KMS-11 (cell line): Measurements from ENCODE around the gene CACNG1.

ENCODE experiments used
- H2AFZ ChIP-seq: fragments of 200-600 bp; sonication (generic); 2 replicates; pipeline ENCODE4 v1.6.1; 2016; ENCODE audit warnings: antibody characterized with exemption, mixed run types, low read depth
- H3K27ac ChIP-seq: fragments of 200-600 bp; sonication (generic); 2 replicates; pipeline ENCODE4 v1.6.1; 2016; ENCODE audit warnings: mild to moderate bottlenecking, mixed run types
- H3K27me3 ChIP-seq: fragments of 200-600 bp; sonication (generic); 2 replicates; pipeline ENCODE4 v1.6.1; 2017; ENCODE audit warnings: mild to moderate bottlenecking, low read depth, mixed run types, moderate library complexity; ENCODE audit not compliant: insufficient read depth
- H3K36me3 ChIP-seq: fragments of 200-600 bp; sonication (generic); 2 replicates; pipeline ENCODE4 v1.6.1; 2017; ENCODE audit warnings: mild to moderate bottlenecking, mixed run types; ENCODE audit not compliant: insufficient read depth
- H3K4me1 ChIP-seq: fragments of 200-600 bp; sonication (generic); 2 replicates; pipeline ENCODE4 v1.6.1; 2016; ENCODE audit warnings: mild to moderate bottlenecking, low read depth, mixed run types; ENCODE audit not compliant: poor library complexity, severe bottlenecking
- H3K4me2 ChIP-seq: fragments of 200-600 bp; sonication (generic); 2 replicates; pipeline ENCODE4 v1.7.0; 2016; ENCODE audit warnings: mild to moderate bottlenecking, mixed run types
- H3K4me3 ChIP-seq: fragments of 200-600 bp; sonication (generic); IDR thresholded peaks from 2 replicates; pipeline ENCODE4 v1.6.1; 2017; ENCODE audit warnings: low read depth, low read length, mixed read lengths; ENCODE audit not compliant: insufficient read depth
- H3K79me2 ChIP-seq: fragments of 200-600 bp; sonication (generic); 2 replicates; pipeline ENCODE4 v1.6.1; 2016; ENCODE audit warnings: low read depth, mixed run types; ENCODE audit not compliant: insufficient read depth
- H3K9ac ChIP-seq: fragments of 200-600 bp; sonication (generic); 2 replicates; pipeline ENCODE4 v1.6.1; 2016; ENCODE audit warnings: mild to moderate bottlenecking, mixed run types
- H4K20me1 ChIP-seq: fragments of 200-600 bp; sonication (generic); 2 replicates; pipeline ENCODE4 v1.6.1; 2016; ENCODE audit warnings: mild to moderate bottlenecking, mixed run types; ENCODE audit not compliant: insufficient read depth
- CTCF ChIP-seq: fragments of 200-600 bp; sonication (generic); conservative IDR thresholded peaks from 2 replicates; pipeline ENCODE4 v1.6.1; 2017; ENCODE audit warnings: low read depth, mild to moderate bottlenecking, antibody characterized with exemption, low read length, moderate library complexity, mixed read lengths

CACNG1 gene

GRCh38 chr17:67047382-67047781, 3.0 kb downstream of the CACNG1 start:
- no peaks in the 10 kb centered on the region for H3K79me2 ChIP-seq
- TF ChIP-seq CTCF, result no peak

DNA sequence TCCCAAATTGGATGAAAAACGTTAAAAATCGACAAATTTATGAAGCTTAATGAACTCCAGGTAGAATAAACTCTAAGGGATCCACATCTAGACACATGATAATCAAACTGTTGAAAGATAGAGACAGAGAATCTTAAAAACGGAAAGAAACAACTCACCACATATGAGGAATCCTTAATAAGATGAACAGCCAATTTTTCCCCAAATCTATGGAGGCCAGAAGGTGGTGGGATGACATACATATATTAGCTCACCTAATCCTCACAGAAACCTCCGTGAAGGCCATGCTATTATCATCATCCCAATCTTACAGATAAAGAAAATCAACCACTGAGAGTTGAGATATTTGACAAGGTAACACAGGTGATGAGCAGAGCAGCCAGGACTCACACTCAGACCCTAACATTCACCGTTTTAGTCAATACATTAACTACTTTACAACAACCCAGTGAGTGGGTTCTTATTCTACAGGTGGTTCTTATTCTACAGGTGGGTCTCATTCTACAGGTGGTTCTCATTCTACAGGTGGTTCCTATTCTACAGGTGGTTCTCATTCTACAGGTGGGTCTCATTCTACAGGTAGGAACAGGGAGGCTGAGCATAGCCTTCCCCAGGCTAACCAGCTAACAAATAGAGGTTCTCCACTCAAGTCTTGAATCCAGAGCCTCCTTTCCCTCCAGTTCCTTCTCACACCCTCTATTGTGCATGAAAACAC, 4.8 kb downstream of the CACNG1 start:
- H3K9ac ChIP-seq, result no peak overlapping the region
- no peaks in the 10 kb centered on the region for H3K4me1 ChIP-seq
- TF ChIP-seq CTCF, result no peak
- H3K4me3 ChIP-seq, result no peak overlapping the region
- no peak overlapping the region for H3K27ac ChIP-seq
- no peaks in the 10 kb centered on the region for H3K27me3 ChIP-seq
- H3K79me2 ChIP-seq, result no peaks in the 10 kb centered on the region
- no peaks in the 10 kb centered on the region for H4K20me1 ChIP-seq
- H3K36me3 ChIP-seq, result no peaks in the 10 kb centered on the region
- no peak overlapping the region for H3K4me2 ChIP-seq
- no peak overlapping the region for H2AFZ ChIP-seq

More at GRCh38 chr17:67047382-67047781, 3.0 kb downstream of the CACNG1 start:
- no peaks in the 10 kb centered on the region for H3K27me3 ChIP-seq
- no peak overlapping the region for H2AFZ ChIP-seq
- no peaks in the 10 kb centered on the region for H4K20me1 ChIP-seq
- H3K4me2 ChIP-seq, result no peak overlapping the region
- no peak overlapping the region for H3K27ac ChIP-seq
- no peak overlapping the region for H3K4me3 ChIP-seq
- H3K4me1 ChIP-seq, result no peaks in the 10 kb centered on the region
- H3K9ac ChIP-seq, result no peak overlapping the region
- no peaks in the 10 kb centered on the region for H3K36me3 ChIP-seq

DNA sequence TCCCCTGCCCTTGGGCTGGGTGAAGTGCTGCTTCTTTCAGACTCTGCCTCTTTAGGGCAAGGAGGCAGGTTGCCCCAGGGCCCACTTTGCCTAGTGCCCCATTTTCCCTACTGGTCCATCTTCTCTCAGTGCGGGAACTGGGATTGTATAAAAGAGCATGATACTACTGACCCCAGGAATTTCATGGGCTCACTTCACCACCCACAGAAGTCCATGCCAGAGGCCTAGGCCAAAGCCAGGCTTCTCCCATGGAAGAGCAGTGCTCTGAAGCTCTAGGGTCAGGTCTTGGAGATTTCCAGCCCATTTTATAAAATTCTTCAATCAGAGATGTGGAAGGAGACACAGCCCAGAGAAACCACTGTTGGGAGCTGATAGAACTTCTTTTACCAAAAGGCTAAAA, 5.7 kb downstream of the CACNG1 start:
- TF ChIP-seq CTCF, result no peak
- no peak overlapping the region for H3K4me2 ChIP-seq
- no peaks in the 10 kb centered on the region for H3K36me3 ChIP-seq
- no peaks in the 10 kb centered on the region for H3K79me2 ChIP-seq
- no peak overlapping the region for H2AFZ ChIP-seq
- H3K4me3 ChIP-seq, result no peak overlapping the region
- H3K9ac ChIP-seq, result no peak overlapping the region
- H3K27ac ChIP-seq, result no peak overlapping the region
- H4K20me1 ChIP-seq, result no peaks in the 10 kb centered on the region
- no peaks in the 10 kb centered on the region for H3K27me3 ChIP-seq
- no peaks in the 10 kb centered on the region for H3K4me1 ChIP-seq

- Histone ChIP-seq H3K27ac (no peak overlapping the region), H2AFZ (no peak overlapping the region), H3K4me2 (no peak overlapping the region), H3K4me1 (no peaks in the 10 kb centered on the region), H3K36me3 (no peaks in the 10 kb centered on the region), H3K27me3 (no peaks in the 10 kb centered on the region), H3K4me3 (no peak overlapping the region), H4K20me1 (no peaks in the 10 kb centered on the region), H3K79me2 (no peaks in the 10 kb centered on the region), H3K9ac (no peak overlapping the region)
- TF ChIP-seq CTCF, result no peak
Observed at GRCh38 chr17:67050471-67051154, 6.3 kb downstream of the CACNG1 start.
